Measurements from ENCODE around the gene HPS4. TPM values are rescaled to one million over a fixed set of nuclear protein-coding genes. Genes with fewer than 3 reads are reported as not detected.

HPS4 gene
- total RNA-seq, 6 experiments from 2014 or later = 18.0 to 22.6 (median 20.6) TPM

DNA sequence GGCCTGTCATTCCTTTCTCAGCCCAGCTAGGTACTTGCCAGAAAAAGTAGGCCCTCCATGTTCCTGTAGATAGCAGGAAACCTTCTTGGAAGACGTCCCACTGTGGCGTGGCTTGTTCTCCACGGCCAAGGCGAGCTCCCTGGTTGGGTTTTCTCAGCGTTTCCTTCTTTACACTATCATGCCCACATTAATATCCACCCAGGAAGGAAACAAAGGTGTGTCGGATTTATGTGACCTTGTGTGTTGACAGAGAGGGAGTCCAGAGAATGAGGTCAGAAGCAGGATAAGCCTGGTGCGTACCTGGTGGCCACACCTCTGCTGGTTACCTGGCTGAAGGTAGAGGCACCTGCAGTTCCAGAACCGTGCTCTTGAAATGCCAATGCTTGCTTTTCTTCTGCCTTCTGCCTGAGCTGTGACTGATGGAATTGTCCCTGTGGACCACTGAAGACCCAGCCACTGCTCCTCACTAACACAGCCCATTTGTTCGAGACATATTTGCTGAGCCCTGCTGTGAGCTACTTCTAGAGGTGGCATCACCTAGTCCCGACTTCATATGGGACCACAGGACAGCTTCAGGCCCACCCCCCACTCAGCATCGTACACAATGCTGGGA is 46.6 kb downstream of the HPS4 start:
- no peak overlapping the region for H3K27ac Mint-ChIP-seq

GRCh38 chr22:26435327-26436093 is 48.1 kb downstream of the HPS4 start:
- Mint-ChIP-seq H3K4me1 (ENCODE audit: low read depth) (peaks cover 14% of the 10 kb centered on the region), H3K9me3 (no peaks in the 10 kb centered on the region), H3K27ac (no peak overlapping the region), H3K4me3 (no peak overlapping the region), H3K36me3 (ENCODE audit: low read depth) (no peaks in the 10 kb centered on the region), H3K27me3 (ENCODE audit: insufficient read depth) (no peaks in the 10 kb centered on the region; the same call in none of the 2 replicates)
- TF ChIP-seq CTCF (IDR thresholded peaks at IDR 0.05) = no peak
- no peak for DNase-seq

More for the DNA sequence above, 46.6 kb downstream of the HPS4 start:
- Mint-ChIP-seq H3K4me3 (no peak overlapping the region), H3K27me3 (ENCODE audit: insufficient read depth) (no peaks in the 10 kb centered on the region; the same call in none of the 2 replicates), H3K36me3 (ENCODE audit: low read depth) (no peaks in the 10 kb centered on the region), H3K4me1 (ENCODE audit: low read depth) (peaks cover 6% of the 10 kb centered on the region; the same call in 1 of the 2 replicates), H3K9me3 (no peaks in the 10 kb centered on the region)
- no peak for DNase-seq
- no peak for TF ChIP-seq CTCF (IDR thresholded peaks at IDR 0.05)

DNA sequence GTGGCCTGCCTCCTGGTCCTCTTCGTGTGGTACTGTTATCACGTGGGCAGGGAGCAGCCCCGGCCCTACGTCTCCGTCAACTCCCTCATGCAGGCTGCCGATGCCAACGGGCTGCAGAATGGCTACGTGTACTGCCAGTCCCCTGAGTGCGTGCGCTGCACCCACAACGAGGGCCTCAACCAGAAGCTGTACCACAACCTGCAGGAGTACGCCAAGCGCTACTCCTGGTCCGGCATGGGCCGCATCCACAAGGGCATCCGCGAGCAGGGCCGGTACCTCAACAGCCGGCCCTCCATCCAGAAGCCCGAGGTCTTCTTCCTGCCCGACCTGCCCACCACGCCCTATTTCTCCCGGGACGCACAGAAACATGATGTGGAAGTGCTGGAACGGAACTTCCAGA is 49.8 kb downstream of the HPS4 start:
- Mint-ChIP-seq H3K36me3 (ENCODE audit: low read depth) (no peaks in the 10 kb centered on the region), H3K4me3 (no peak overlapping the region), H3K9me3 (no peaks in the 10 kb centered on the region), H3K27ac (no peak overlapping the region), H3K27me3 (ENCODE audit: insufficient read depth) (no peaks in the 10 kb centered on the region; the same call in none of the 2 replicates), H3K4me1 (ENCODE audit: low read depth) (peaks cover 19% of the 10 kb centered on the region)
- no peak for DNase-seq
- no peak for TF ChIP-seq CTCF (IDR thresholded peaks at IDR 0.05)

DNA sequence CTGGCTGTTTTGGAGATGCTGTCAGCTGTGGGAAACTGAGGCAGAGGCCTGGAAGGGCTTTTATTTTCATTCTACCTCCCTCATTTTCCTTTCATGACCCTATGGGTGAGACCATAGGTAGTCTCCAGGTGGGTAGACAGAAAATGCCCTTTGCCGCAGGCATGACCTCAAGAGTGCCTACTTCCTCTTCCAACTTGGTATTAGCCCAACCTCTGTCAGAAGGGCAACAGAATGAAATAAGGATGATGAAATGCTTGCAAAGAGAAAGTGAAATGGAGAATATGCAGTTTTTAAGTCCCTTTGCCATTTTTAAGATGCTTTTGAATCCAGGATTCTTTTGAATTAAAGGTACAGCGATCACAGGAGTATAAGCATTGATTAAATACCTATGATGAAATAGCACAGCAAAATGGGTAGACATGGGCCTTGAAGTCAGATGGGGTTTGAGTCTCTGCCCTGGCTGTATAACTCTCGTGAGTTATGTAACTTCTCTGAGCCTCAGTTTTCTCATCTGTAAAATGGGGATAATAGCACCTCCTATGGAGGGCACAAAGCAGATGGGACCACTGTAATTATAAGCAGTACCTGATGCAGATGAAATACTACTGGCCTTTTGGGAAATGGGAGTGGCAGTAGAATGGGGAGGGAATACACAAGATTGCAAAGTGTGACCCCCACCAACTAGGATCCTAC is 50.8 kb downstream of the HPS4 start:
- Mint-ChIP-seq H3K27me3 (ENCODE audit: insufficient read depth) (peaks cover under 1% of the 10 kb centered on the region), H3K27ac (no peak overlapping the region), H3K36me3 (ENCODE audit: low read depth) (no peaks in the 10 kb centered on the region), H3K9me3 (no peaks in the 10 kb centered on the region), H3K4me1 (ENCODE audit: low read depth) (peaks cover 17% of the 10 kb centered on the region), H3K4me3 (no peak overlapping the region)
- DNase-seq = no peak
- no peak for TF ChIP-seq CTCF (IDR thresholded peaks at IDR 0.05)

GRCh38 chr22:26431261-26431995 is 52.2 kb downstream of the HPS4 start:
- H3K27ac Mint-ChIP-seq = no peak overlapping the region
- TF ChIP-seq CTCF (IDR thresholded peaks at IDR 0.05) = no peak
- H3K36me3 Mint-ChIP-seq (ENCODE audit: low read depth) = no peaks in the 10 kb centered on the region
- no peak for DNase-seq
- H3K27me3 Mint-ChIP-seq (ENCODE audit: insufficient read depth) = peaks cover 2% of the 10 kb centered on the region
- H3K4me1 Mint-ChIP-seq (ENCODE audit: low read depth) = peaks cover 17% of the 10 kb centered on the region
- no peak overlapping the region for H3K4me3 Mint-ChIP-seq
- no peaks in the 10 kb centered on the region for H3K9me3 Mint-ChIP-seq

Measured in HFFc6 (cell line).